ENCODE data around the gene APLP2.
"Not testable (repeated sequence)": the region's sequence is repeated elsewhere in the genome, so short reads cannot be mapped to it uniquely, and the experiment has no call there.

APLP2 gene

DNA sequence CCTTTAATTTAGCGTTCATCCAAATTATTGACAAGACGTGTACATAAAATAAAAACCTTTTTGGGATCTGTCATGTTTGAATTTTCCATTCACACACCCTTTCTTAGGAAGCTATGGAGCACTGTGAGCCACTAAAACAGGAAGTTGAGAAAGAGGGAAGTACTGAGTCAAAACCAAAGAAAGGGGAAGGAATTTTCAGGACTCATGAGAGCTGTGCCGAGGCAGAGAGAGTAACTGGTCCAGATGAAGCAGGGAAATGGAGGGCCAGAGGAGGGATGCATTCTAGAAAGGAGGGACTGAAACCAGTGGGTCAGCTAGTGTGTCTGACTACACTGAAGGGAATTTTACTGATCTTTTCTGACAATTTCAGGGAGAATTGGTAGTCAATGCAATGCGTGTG is 24.9 kb downstream of the APLP2 start:
- no peak for DNase-seq

DNA sequence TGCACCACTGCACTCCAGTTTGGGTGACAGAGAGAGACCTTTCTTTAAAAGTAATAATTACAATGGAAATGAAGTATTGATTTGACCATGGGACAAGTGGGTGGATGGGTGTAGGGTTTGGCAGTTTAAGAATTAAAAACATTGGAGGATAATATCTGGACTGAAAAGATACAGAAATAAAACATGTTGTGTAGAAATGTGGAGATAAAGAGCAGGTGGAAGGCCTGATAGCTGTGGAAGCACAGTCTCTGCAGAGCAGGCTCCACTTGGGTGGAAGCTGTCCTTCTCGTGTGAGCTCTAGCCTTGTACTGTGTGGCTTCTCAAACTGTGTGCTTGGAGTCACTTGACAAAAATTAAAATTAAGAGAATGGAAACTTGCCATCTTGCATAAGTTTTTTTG is 25.6 kb downstream of the APLP2 start:
- peak; percentile 93 for DNase-seq

DNA sequence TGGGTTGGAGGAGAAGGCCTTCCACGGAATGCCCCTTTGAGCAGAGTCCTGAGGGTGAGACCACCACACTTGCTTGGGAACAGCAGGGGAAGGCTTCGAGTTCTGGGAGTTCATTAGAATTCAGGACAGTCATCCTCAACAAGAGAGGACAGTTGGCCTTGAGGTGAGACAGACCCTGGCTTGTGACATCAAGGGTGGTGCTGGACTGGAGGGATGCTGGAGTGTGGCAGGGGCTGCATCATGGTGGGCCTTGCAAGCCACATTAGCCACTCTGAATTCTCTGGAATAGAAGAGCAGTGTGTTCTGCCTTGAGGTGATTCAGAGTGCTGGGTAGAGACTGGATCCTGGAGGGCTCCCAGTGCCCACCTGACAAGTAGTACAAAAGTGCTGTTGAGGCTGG is 26.3 kb downstream of the APLP2 start:
- no peak for DNase-seq

DNA sequence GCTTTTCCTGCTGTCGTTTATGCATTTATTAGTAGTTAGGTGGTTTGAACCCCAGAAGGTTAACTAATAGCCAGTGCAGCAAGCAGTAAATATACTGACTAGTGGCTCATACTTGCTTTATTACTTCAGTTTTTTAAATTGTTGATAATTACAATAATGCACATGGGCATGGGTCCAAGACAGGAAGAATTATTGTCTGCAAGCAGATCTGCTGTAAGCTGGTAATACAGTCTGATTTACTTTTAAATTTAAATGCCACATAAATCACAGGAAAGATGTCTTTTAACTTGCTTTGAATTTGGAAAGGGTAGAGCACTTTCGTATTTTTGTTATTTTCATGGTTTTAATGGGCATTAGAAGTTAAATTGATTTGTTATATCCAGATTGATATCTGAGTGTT is 27.1 kb downstream of the APLP2 start:
- DNase-seq = no peak

DNA sequence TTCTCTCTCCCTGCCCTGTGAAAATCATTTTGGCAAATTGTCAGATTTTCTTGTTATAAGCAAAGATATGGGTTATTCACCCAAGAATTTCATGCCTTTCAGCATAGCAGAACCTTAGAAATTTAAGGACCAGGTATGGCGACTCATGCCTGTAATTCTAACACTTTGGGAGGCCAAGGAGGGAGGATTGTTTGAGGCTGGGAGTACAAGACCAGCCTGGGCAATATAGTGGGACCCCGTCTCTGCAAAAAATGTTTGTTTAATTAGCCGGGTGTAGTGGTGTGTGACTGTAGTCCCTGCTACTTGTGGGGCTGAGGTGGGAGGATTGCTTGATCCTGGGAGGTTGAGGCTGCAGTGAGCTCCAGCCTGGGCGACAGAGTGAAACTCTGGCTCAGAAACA is 27.6 kb downstream of the APLP2 start:
- DNase-seq = no peak

DNA sequence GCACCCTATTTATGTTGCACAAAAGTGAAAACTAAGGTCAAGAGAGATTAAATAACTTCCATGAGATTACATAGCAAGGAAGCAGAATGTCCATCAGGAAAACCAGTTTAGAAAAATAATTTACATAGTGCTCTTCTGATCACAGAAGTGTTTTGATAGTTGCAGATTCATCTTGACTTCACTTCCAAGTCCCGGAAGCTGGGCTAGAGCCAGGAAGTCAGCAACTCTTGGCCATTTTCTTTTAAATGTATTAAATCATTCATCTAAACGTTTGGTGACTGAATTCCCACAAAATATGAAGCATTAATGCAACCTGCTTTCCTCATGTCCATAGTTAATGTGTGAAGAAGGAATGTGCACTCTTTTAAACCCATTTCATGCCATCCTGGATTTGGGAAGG is 29.7 kb downstream of the APLP2 start:
- DNase-seq = no peak

DNA sequence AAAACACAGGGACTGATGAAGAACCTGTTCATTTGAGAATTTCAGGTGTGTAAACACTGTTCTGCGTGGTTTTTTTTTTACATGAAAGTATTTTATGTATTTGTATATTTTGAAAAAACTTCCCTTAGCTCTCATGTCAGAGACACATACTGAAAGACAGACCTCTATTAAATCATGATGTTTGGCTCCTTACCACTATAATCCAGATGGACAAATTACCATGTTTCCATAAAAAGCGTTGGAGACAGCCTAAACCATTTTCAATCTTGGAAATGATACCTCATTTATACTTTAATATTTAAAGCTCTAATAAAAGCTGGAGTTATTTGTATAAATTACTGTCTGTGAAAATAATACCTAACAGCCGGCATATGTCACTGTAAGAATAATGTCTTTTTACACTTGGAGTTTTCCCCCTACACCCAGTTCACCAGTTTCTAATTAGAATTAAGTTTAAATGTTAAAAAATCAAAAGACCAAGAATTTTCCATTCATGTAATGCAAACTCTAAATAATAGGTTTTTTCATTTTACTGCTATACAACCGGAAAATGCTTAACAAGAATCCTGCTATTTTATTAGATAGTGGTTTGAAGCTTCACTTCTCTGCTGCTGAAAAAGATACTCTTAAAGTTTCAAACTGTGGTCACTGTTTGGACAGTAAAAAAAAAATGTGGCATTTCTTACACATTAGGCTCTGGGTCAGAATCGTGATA is 30.8 kb downstream of the APLP2 start:
- no peak for DNase-seq

DNA sequence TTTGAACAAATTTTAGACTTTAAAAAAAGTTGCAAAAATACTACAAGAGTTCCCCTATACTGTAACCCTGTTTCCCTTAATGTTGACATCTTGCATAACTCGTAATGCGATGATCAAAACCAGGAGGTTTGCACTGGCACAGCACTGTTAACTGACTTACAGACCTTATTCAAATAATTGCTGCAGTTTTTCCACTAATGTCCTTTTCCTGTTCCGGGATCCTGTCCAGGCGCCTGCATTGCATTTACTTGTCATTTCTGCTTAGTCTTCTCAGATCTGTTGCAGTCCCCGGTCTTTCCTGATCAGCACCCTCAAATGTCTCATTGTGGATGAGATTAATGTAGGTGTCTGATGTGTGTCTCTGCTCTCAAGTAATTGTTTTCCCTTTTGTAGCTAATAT is 32.0 kb downstream of the APLP2 start:
- no peak for DNase-seq

DNA sequence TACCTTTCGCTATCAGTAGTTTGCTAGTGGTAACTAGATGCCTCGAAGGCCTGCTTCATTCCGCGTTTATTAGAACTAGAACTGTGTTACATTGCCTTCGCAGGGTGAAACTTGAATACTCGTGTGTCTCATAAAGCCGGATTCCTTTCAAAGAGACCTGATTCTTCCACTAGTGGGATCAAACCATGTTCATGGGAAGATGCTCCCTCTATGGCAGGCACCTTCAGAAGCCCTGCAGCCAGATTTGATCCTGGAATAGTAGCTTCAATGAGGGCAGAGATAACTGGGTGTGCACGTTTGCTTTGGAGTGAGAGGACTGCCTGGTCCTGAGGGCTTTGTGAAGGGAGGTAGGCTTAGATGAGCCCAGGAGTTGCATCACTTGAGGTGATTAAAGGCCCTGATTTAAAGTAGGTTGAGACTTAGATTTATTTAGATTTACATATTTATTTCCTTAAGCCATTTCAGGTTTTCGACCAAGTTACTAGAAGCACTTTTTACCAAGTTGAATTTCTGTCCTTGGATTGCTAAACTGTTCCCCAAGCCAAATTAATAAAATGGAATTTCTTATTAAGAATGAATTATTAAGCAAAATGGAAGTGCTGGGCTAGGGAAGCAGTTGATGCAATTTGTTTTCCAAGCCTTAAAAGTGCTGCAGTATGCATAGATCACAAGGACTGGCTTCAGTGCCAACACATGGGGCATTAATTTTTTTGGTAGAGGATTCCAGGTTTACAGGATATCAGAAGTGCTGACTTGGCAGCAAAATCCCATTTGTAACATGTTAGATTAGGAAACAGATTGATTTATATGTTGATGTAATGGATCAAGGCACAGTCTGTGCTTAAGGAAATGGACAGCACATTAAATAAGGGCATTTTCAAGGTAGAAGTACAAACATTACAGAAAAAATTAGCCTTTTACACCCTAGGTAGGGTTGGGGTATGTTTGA is 32.9 kb downstream of the APLP2 start:
- DNase-seq = no peak

DNA sequence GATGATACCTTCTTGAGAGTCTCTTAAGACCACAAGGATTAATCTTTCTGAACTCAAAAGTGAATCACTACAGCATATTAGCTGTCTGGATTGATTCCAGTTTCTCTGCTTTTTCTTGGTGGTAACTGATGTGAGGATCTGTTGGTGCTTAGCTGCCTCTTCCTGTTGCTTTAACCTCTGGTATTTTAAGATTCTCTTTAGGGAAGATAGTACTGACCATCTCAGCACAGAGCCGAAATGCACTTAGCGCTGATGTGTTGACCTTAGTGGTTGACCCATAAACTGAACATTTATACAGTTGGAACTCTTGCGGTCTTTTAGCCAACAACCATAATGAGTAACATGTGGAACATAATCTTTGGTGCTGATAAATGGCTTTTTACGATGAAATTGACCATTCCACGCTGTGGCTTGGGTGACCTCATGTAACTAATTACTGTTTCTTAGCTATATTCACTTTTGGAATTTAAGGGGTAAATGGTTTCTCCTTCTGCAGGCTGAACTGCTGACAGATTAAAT is 33.7 kb downstream of the APLP2 start:
- no peak for DNase-seq

DNA sequence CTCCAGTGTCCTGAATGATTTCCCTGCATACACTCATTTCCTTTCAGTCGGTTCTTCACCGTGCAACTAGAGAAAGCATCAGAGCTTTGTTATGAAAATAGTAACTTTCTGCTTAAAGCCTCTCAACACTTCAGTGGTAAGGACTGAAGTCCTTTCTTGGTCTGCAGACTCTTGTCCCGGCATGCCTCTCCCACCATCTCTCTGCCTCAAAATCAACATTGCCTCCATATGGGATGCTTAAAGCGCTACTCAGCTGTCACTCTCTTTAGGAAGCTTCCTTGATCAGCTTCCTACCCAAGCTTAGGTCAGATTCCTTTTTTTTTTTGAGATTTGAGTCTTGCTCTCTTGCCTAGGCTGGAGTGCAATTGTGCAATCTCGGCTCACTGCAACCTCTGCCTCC is 36.7 kb downstream of the APLP2 start:
- no peak for DNase-seq

DNA sequence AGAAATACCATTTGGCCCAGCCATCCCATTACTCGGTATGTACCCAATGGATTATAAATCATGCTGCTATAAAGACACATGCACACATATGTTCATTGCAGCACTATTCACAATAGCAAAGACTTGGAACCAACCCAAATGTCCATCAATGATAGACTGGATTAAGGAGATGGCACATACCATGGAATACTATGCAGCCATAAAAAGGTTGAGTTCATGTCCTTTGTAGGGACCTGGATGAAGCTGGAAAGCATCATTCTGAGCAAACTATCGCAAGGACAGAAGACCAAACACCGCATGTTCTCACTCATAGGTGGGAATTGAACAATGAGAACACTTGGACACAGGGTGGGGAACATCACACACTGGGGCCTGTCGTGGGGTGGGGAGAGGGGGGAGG is 39.0 kb downstream of the APLP2 start:
- DNase-seq = not testable (repeated sequence)

DNA sequence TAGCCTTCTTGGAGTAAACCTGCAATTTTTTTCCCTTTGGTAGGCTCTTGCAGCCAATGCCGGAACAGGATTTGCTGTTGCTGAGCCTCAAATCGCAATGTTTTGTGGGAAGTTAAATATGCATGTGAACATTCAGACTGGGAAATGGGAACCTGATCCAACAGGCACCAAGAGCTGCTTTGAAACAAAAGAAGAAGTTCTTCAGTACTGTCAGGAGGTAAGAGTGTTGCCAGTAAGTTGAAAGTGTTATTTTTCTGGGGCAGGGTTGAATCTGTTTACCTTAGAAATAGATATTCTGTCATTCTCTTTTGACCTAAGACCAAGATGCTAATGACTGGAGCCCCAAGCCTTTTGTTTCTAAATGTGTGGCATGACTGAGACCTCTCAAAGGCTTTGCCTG is 39.7 kb downstream of the APLP2 start:
- no peak for DNase-seq

DNA sequence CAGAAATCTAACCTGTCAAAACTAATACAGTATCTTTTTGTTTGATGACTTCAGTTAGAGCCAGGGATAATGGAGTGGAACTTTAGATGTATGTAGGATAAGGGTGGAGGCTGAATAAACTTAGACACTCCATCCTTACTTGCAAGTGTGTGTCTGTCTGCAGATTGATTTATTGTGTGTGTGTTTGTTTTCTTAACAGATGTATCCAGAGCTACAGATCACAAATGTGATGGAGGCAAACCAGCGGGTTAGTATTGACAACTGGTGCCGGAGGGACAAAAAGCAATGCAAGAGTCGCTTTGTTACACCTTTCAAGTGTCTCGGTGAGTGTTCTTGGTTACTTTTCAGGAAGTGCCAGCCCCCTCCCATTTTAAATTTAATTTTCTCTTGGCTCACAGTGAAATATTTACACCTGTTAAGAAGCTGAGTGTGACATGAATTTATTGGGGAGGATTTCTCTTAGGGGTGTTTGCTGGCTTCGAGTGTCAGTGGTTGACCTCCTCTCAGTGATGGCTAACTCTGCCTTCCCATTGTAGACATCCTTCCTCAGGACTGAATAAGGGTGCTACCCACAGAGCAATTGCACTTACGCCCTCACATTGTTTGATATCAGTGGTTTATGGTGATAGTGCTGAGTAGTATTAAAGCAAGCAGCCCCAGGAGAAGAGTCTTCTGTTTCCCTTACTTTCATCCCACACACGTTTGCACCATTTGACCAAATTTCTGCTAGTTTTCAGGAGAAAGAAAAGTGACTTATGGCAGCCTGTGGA is 40.8 kb downstream of the APLP2 start:
- DNase-seq = no peak

DNA sequence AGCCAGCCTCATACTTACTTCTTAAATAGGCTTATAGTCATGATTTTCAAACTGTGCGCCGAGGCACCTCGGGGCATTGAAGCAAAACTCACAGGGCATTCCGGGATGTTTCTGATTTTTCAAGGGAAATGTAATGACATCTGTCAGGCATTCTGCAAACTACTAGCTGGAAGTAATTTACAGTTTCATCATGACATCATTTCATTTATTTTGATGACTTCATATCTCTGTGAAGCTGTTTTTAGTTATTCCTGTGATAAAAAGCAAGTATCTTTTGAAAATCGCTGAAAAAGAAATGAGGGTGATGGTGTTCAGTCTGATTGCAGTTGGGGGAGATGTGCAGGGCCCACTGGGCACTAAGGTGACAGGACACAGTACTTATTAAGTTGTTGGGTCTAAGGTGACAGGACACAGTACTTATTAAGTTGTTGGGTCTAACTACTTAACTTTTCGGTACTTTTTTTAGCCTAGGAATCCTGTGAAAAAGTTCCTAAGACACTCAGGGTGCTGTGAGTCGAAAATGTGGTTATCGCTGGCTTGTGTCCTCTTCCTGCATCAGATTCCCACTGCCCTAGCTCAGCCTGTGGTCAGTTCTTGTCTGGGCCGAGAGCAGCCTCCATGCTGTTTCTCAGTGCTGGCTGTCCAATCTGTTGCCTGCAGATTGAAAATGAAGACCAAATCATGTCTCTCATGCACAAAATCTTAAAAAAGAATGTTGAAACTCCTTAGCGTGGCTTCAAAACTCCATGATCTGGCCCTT is 42.6 kb downstream of the APLP2 start:
- no peak for DNase-seq

DNA sequence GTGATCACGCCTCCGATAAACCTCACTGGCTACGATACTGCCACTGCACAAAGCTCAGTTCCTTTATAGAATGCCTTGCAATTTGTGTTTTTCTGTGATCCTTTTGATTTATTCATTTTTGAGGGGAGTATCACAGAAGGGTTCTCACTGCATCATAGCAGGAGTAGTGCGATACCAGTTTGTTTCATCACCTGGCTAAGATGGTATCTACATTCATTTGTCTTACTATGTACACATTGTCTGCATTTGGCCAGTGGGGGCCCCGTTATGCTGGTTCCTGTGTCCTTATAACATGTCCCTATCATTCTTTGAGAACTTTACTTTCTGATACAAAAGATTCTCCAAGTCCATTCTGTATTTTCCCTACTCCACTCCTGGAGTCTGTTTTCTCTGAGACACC is 44.6 kb downstream of the APLP2 start:
- DNase-seq = no peak

DNA sequence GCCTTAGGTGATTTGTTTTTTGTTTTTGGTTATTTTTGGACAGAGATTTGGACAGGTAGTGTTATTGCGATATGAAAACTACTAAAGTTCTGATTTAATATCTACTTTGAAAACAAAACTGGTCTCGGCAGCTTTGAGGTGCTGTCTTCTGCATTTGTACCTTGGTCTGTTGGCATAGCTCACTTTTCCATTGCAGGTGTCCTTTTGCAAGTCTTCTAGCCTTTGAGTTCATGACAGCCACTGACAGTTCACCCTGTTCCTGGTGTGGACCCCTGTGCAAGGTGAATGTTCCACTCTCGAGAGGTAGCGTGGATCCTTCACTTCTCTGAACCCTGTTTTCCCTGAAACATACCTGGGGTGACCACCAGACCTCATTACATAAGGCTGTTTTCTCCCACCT is 45.0 kb downstream of the APLP2 start:
- no peak for DNase-seq

DNA sequence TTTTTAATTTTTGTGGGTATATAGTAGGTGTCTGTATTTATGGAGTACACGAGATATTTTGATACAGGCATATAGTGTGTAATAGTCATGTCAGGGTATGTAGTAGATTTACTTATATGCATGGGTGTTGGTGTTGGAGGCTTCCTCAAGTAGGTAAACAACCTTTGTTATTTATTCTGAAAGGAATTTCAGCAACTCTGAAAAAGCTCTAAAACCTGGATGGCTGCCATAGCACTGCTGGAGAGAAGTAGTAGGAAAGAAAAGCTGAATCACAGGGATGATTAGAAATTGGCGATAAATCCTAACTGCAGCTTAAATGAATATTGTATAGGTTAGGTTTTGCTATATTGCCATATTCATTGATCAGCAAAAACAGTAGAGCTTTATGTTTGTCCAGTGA is 45.5 kb downstream of the APLP2 start:
- DNase-seq = peak; percentile 12

DNA sequence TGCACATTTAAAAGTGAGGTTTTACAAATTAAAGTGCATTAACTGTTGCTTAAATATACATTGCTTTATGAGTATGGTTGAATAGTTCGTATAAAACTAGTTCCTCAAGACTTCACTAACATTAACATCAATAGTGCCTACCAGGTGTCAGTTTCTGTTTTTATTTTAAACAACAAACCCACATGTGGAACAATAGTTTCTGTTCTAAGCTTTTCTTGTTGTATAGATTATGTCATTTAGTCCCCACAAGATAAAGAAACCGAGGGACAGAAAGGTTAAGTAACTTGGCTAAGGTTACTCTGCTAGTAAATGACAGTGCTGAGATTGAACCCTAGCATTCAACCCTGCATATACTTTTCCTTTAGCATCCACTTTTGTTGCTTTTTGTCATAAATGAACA is 48.5 kb downstream of the APLP2 start:
- DNase-seq = no peak

DNA sequence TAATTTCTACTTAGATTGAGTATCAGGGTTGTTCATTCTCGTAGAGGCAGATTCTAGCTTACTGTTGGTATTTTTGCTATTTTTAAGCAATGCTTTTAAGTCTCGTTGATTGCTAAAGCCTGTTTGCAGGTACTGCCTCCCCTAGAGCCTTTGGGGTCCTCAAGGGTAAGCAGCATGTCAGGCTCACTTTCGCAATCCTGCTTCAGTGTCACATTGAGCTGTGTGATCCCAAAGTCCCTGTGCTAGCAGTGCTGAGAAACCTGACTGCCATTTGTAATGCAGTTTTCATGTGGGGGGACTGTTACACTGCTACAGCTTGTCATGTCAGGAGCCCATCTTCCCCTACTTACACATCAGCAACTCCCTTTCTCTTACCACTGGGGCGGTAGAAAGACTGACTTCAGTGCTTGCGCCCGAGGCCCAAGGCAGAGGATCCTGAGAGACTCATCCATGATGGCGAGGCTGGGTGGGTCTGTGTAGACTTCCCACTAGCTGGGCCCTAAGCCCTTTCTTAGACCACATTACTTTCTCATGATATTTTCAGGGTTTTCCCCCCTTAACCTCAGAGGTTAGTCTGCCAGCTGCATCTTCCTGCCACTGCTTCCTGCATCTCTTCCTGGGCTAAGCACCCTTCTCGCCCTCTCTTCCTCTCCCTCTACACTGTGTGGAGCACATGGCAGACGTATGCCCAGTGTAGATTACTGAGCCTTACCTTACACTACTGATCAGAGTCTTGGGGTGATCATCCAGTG is 49.1 kb downstream of the APLP2 start:
- no peak for DNase-seq

DNA sequence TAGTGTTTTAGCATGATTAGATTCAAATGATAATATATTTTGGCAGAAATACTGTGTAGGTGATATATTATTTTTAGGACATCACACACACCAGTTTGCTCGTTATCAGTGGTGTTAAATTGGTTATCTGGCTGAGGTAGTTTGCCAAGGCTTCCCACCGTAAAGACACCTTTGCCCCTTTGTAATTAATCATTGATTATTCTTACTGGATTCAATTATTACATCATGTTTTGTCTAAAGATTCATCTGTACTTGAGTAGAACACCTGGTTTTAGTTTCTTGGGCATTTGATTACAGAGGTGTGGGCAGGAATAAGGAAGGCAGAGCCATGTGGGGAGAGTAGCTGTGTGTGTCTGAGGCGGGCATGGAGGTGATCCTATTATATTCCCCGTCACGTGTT is 50.4 kb downstream of the APLP2 start:
- no peak for DNase-seq

DNA sequence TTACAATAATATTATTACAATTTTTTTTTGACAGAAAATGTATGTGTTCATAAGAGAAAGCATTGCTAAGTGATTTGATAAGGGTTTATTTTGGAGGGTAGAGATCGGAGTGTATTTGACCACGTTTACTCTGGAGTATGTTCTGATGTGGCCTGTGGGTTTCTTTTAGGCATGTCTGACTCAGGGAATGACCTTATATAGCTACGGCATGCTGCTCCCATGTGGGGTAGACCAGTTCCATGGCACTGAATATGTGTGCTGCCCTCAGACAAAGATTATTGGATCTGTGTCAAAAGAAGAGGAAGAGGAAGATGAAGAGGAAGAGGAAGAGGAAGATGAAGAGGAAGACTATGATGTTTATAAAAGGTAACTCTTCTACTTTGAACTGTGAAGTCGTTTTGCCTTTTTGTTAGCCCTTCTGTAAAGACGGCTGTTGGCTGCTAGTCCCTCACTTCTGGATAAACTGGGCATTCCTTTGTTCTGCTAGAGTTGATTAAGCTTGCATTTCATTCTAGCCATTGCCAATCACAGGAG is 51.8 kb downstream of the APLP2 start:
- no peak for DNase-seq
